ENCODE results near the gene WNT2B. TPM values are rescaled to one million over a fixed set of nuclear protein-coding genes. Genes with fewer than 3 reads are reported as not detected.

WNT2B gene
- polyA plus RNA-seq, 4 donors, result 4.2 to 56.0 (median 5.6) TPM

DNA sequence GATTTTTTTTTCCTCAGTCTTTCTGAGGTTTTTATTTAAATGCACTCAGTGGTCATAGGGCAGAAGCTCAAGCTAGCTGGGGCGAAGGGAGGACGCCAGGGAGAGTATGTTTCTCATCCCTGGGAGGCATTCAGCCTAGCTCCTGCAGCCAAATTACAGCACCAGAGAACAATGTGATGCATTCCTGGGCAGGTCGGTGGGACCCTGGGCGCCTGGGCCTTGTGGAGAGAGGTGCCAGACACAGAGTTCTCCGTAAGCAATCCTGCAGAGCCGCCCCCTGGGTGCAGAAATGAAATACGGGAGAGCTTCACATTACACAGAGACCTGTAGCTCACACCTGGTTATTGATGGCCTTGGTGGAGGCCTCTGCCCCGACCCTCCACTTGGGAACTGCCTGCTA, 15.5 kb downstream of the WNT2B start:
- no peak for DNase-seq (ENCODE audit: low read depth in 4 of 4, low spot score in 3 of 4)

- no peak for DNase-seq (ENCODE audit: low read depth in 4 of 4, low spot score in 3 of 4)
Measured at GRCh38 chr1:112524986-112525385, 16.2 kb downstream of the WNT2B start.

GRCh38 chr1:112527266-112528010, 18.7 kb downstream of the WNT2B start:
- DNase-seq (ENCODE audit: low read depth in 4 of 4, low spot score in 3 of 4), result no peak

- no peak for DNase-seq (ENCODE audit: low read depth in 4 of 4, low spot score in 3 of 4)
Measured at GRCh38 chr1:112528076-112528475, 19.3 kb downstream of the WNT2B start.

- DNase-seq (ENCODE audit: low read depth in 4 of 4, low spot score in 3 of 4), result no peak
Measured at GRCh38 chr1:112529301-112529700, 20.5 kb downstream of the WNT2B start.

GRCh38 chr1:112530832-112531231, 22.1 kb downstream of the WNT2B start:
- no peak for DNase-seq (ENCODE audit: low read depth in 4 of 4, low spot score in 3 of 4)

GRCh38 chr1:112532064-112532463, 23.3 kb downstream of the WNT2B start:
- DNase-seq (ENCODE audit: low read depth in 4 of 4, low spot score in 3 of 4), result no peak

DNA sequence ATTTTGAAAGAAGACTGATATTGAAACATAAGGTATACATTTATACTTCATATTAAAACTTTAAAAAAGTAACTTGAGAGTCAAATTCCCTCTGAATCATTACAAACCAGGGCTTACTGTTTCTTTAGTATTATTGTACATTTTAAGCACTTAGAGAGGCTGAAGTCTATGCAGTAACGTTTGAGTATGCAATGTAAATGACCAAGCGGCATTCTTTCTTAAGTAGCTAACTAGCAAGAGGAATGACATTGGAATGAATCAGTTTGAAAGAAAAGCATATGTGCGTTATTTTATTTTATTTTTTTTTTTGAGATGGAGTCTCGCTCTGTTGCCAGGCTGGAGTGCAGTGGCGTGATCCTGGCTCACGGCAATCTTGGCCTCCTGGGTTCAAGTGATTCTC, 24.3 kb downstream of the WNT2B start:
- no peak for DNase-seq (ENCODE audit: low read depth in 4 of 4, low spot score in 3 of 4)

GRCh38 chr1:112536561-112536960, 27.8 kb downstream of the WNT2B start:
- DNase-seq (ENCODE audit: low read depth in 4 of 4, low spot score in 3 of 4), result no peak

GRCh38 chr1:112537456-112537855, 28.7 kb downstream of the WNT2B start:
- DNase-seq (ENCODE audit: low read depth in 4 of 4, low spot score in 3 of 4), result no peak

DNA sequence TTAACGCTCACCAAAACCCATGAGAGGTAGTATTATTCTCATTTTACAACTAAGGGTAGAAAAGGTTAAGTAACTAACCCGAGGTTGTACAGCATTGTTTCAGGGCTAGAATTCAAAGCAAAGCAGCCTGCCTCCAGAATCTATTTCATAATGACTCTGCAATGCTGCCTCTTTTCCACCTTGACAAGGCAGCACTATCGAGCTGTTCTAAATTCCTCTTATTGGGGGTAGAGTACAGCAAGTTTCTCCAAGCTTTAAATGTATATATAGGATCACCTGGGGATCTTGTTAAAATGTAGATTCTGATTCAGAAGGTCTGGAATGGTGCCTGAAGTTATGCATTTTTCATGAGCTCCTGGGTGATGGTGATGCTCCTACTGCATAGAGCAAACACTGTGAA, 30.1 kb downstream of the WNT2B start:
- DNase-seq (ENCODE audit: low read depth in 4 of 4, low spot score in 3 of 4), result no peak

DNA sequence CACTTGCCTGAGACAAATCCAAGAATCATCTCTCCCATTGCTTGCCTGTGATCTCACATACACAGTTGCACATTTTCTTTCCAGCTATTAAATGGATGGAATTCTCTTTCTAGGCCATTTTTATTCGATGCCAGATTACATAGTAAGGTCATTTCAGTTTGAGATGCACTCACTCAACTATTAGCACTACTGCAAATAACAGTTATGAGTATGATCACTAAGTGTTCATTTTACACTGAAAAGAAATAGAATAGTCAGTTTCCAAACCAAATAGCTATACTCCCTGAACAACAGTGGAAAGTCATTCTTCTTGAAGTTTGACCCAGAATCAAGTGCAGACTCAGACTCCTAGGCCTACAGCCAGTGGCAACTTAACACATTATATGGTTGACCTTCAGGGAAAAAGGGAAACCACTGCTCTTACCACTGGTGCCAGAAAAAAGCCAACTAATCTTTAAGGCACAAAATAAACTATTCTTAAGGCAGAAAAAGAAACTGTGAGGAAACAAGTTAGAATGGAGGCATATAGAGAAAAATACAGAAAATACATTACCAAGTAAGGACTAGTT, 31.5 kb downstream of the WNT2B start:
- DNase-seq (ENCODE audit: low read depth in 4 of 4, low spot score in 3 of 4), result no peak

- DNase-seq (ENCODE audit: low read depth in 4 of 4, low spot score in 3 of 4), result no peak
Measured at GRCh38 chr1:112541299-112541698, 32.5 kb downstream of the WNT2B start.

DNA sequence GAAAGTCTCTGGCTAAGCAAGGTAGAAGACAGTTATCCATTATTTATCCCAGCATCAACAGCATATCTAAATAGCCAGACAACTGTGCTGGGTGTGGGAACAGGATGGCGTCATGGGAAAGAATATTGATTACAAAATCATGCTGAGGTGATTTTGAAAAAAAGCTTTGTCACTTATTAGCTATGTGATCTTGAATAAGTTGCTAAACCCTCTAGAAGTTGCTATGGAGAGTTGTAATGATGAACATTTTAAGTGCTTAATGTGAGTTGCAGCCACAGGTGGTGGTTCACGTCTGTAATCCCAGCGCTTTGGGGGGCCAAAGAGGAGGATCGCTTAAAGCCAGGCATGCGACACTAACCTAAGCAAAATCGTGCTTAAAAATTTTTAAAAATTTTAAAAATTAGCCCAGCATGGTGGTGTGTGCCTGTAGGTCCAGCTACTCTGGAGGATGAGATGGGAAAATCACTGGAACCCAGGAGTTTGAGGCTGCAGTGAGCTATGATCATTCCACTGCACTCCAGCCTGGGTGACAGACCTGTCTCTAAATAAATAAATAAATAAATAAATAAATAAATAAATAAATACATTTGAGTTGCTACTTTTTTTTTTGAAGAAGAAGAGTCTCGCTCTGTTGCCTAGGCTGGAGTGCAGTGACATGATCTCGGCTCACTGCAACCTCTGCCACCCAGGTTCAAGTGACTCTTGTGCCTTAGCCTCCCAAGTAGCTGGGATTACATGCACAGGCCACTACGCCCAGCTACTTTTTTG, 33.6 kb downstream of the WNT2B start:
- DNase-seq (ENCODE audit: low read depth in 4 of 4, low spot score in 3 of 4), result no peak

DNA sequence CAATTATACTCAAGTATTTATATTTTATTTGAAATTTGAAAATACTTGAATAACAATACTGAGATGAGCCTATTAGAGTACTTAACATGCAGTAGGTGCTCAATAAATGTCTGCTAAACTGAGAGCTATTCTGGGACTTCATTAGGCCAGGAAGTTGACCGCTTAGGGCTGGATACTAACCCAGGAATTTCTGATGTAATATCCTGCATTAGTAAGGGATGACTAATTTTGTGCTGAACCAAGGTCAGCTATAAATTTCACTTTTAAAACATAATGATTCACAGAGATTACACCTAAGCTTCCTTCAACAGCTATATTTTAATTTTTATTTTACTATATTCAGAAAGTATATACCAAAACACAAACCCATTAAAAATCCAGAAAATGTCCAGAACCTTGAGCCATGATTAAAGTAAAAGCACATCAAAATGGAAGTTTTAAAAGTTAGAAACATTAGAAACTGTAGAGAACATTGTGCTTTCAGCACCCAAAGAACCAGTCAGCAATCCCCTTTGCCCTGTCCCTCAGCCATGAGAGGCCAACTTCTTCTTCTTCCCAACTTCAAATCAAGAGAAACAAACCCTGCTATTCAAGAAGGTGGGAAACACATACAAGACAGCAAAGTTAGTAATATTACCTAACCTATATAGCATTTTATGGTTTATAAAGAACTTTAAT, 35.4 kb downstream of the WNT2B start:
- DNase-seq (ENCODE audit: low read depth in 4 of 4, low spot score in 3 of 4), result no peak

DNA sequence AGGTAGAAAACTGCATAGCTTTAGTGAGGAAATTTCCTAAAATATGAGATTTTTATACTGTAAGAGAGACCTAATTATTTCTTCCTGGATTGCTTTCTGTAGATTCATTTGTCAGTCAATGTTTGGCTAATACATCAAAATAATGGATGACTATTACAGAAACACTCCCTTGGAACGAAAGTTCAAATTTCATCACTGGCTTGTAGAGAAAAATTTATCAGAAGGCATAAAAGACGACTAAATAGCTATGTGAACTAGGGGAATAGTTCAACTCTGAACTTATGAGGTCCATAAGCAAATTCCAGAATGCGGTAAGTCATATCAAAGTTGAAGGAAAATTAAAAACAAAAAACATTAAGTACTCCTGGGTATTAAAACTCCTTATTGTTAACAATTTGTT, 36.0 kb downstream of the WNT2B start:
- no peak for DNase-seq (ENCODE audit: low read depth in 4 of 4, low spot score in 3 of 4)

GRCh38 chr1:112546076-112546475, 37.3 kb downstream of the WNT2B start:
- DNase-seq (ENCODE audit: low read depth in 4 of 4, low spot score in 3 of 4), result no peak

GRCh38 chr1:112548547-112548946, 39.8 kb downstream of the WNT2B start:
- DNase-seq (ENCODE audit: low read depth in 4 of 4, low spot score in 3 of 4), result no peak

DNA sequence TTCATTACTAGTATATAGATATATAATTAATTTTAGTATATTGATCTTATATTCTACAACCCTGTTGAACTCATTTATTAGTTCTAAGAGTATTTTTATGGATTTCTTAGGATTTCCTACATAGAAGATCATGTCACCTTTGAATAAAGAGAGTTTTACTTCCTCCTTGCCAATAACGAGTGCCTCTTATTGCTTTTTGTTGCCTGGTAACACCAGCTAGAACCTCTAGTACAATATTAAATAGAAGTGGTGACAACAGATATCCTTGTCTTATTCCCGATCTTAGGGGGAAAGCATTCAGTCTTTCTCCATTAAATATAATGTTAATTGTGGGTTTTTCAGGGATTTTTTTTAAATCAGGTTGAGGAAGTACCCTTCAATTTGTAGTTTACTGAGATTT, 40.8 kb downstream of the WNT2B start:
- no peak for DNase-seq (ENCODE audit: low read depth in 4 of 4, low spot score in 3 of 4)

GRCh38 chr1:112554411-112554810, 45.6 kb downstream of the WNT2B start:
- no peak for DNase-seq (ENCODE audit: low read depth in 4 of 4, low spot score in 3 of 4)

- no peak for DNase-seq (ENCODE audit: low read depth in 4 of 4, low spot score in 3 of 4)
Measured at GRCh38 chr1:112557385-112557784, 48.6 kb downstream of the WNT2B start.

All from left renal pelvis (tissue), 4 donors.